Liver (tissue), 3 donors: ENCODE measurements around the gene TM9SF4.

Experiments
- CTCF ChIP-seq: fragments of 150-350 bp; IDR thresholded peaks from 2 replicates; pipeline ENCODE4 v1.5.1; 2017; ENCODE audit warnings: improper control_type of control experiment, low read depth, low read length; ENCODE audit not compliant: missing input control
- YY1 ChIP-seq: IDR thresholded peaks from 2 replicates; pipeline ENCODE4 v1.6.1; 2016; ENCODE audit warnings: antibody characterized with exemption, mild to moderate bottlenecking
- TF ChIP-seq, protein P1 (sequence below): IDR thresholded peaks from 2 replicates; pipeline ENCODE4 v1.6.1; 2016; ENCODE audit warnings: antibody characterized with exemption
- donor health status: healthy.
- donor health status: healthy.

- TF ChIP-seq CTCF (no peak), YY1 (no peak)
- TF ChIP-seq, protein P1, sequence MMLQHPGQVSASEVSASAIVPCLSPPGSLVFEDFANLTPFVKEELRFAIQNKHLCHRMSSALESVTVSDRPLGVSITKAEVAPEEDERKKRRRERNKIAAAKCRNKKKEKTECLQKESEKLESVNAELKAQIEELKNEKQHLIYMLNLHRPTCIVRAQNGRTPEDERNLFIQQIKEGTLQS = no peak
These were observed 39.2 kb upstream of the TM9SF4 start for GRCh38 chr20:32070282-32070681.
